ENCODE results near the gene ZNF423.

ZNF423 gene

DNA sequence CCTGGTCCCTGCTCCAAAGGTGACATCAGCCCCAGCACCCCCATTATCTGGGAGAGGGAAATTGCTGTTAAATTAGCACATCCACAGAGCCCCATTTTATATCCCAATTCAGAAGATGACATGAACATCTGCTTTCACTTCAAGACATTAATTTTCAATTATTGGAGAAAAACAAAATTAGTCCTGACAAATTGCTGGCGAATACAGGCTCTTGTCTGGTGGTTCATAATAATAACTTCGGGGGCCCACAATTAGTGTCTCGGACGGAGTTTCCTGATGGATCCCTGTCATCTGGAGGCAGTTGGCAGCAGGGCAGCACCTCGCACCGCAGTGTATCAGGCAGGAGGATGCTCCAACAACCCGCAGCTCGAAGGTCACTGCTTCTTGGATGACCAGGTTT is 7.4 kb downstream of the ZNF423 start:
- no peak for DNase-seq

DNA sequence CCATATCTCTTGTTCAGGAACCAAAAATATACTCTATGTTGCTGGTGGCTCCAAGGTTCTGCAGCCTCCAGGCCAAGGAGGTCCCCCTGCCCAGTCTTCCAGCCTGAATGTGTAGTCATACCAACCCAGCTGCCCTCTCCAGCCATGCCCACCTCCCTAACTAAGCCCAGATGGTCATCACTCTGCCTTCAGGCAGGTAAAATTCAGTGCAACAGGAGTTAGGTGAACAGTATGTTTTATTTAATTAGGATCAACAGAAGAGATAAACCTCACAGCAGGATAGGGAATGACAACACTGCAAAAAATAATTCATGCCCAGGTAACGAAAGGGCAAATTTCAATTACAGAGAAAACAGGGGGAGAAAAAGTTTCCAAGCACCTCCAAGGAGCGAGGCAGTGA is 9.1 kb downstream of the ZNF423 start:
- DNase-seq: no peak

DNA sequence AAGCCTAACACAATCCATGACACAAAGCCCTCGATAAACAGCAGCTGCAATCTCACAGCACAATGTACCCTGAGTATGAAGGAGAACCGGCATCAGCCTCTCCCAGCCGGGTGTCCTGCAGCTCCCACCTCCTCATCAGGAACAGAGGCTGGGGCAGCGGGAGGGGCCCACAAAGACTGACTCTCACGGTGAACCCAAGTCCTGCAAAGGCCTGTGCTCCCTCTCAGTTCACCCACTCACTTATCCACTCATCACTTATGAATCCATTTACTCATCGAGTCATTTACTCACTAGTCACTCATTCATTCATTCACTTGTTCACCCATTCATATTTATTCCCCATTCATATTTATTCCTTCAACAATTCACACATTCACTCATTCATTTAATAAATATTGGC is 11.6 kb downstream of the ZNF423 start:
- DNase-seq: no peak

DNA sequence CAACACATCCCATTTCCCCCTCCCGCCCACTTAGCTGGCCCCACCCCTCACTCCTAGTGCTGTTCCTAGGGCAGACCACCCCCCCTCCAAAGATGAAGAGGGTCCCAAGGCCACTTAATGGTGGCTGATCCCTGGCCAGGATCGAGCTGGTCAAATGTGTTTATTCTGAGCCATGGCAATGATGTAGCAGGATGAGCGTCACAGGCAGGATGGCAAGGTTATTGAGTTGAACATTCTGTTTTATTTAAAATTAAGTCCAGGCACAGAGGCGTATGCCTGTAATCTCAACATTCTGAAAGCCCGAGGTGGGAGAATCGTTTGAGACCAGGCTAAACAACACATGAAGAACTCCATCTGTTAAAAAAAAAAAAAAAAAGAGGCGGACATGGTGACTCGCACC is 12.2 kb downstream of the ZNF423 start:
- DNase-seq: no peak

DNA sequence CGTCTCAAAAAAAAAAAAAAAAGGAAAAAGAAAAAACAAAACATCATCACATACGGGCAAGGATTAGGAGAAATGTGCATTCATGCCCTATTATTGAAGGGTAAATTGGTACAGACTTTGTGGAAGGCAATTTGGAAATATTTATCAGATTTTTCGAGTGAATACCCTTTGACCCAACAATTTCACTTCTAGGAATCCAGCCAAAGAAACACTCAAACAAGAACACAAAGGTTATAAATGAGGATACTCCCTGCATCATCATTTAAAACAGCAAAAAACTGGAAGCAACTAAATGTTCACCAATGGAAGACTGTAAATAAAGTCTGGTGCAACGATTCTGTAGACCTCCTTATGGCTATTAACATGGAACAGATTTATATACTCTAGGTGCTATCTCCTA is 12.9 kb downstream of the ZNF423 start:
- DNase-seq: no peak

DNA sequence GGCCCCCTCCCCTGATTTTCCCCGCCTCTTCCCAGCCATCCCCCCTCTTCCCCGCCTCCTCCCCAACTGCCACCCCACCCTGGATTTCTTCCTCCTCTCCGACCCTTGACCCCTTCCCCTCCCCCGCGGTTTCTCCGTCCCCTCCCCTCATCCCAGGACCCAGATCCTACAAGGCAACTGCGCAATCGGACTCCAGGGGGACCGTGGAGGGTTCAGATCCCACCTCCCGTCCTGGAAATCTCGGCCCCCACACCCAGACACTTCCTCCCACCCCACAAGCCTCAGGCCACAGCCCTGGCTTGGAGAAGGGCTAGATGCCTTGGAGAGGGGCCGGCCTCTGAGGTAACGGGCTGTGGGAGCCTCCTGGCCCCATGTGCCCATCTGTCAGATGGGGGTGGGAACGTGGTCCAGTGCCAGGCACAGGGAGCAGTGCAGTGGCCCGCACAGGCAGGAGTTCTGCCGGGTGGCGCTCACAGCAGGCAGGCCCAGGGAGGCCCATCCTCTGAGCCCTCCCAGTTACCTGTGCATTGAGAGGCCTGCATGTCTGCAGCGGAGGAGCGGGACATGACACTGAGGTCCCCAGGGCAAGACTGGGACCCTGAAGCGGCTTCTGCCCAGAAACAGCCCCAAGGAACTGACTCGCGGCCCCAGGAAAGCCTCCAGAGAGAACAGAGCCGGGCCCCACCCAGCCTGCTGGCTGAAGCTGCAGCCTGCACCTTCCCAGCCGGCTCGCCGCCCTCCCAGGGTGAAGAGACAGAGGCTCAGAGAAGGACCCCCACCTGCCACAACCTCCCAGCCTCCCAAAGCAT is 16.7 kb downstream of the ZNF423 start:
- DNase-seq: no peak

DNA sequence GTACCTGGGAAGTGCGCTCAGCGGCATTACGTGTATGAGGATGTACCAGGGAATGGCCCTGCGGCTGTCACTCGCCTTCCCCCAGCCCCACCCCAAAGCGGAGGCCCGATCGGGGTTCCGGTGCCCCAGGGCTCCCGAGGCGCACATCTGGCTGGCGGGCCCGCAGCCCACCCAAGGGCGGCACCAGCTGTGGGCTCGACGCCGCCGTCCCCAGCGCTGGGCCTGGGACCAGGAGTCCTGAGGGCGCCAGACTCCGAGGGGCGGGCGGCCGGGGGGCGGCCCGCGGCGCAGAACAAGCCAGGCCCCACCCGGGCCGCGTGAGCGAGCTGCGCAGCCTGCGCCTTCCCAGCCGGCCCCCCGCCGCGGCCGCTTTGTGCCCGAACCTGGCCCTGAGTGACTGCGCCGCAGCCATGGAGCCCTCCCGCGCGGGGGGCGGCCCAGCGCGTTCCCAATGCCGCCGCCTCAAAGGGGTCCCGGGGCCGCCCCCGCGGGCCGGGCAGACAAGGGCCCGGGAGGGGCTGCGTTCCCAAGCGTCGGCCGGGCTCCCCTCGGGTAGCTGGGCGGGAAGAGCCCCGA is 17.4 kb downstream of the ZNF423 start:
- DNase-seq: no peak

DNA sequence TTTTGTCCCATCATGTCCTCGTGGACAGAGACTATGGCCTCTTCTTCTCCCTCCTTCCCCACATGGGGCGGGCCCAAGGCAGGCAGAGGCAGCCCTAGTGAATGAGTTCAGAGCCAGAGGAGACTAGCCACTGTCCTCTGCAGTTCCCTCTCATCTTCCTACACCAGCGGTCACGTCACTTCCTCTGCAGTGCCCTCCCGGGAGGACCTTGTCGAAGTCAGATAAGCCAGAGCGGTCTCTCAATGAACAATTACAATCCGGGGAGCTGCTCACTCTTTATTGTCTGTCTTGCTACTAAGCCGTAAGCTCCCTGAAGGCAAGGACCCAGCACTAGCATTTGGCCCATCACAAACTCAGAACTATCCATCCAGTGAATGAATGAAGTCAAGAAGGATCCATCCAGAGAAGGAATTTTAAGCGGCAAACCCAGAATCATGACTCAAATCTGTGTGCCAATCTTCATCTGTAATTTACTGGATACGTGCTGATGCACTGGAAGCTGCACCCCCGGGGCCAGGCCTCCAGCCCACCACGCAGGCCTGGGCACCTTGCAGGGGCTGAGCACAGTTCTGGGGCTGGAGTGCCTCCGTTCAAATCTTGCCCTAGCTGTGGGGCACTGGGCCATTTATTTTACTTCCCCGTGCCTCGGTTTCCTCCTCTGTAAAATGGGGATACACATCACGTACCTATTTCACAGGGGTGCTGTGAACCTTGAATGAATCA is 18.1 kb downstream of the ZNF423 start:
- no peak for DNase-seq

DNA sequence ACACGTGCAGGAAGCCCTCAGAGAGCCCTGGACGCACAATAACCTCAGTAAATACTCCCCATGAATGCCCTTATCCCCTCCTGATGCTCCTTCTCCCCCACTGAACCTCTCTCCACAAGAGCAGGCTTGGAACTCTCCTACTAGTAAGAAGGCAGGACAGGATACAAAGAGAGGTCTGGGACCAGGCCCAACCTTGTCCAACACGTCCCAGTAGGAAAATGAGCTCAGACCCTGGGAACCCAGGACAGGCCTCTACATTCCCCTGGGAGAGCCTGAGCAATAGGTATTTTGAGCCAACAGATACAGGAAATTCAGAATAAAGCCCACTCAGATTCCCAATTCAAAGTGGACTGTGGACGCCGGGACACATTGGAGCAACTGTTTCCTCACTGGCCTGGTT is 19.2 kb downstream of the ZNF423 start:
- no peak for DNase-seq

DNA sequence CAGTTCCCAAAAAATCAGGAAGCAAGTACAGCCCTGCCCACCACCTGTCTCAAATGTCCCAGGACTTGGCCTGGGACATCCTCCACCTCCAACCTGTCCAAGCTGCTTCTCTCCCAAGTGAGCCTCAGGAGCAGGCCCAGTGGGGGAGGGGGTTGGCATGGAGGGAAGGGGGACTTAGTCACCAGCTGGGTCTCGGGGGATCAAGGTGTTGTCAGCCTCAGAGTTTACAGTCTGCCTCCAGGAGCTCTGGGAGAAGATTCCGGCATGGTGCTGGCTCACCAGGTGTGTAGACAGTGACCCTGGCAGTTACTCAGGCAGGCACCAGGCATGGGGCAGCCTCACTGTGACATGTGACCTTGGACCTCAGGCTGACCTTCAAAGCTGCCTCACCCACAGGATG is 19.7 kb downstream of the ZNF423 start:
- no peak for DNase-seq

DNA sequence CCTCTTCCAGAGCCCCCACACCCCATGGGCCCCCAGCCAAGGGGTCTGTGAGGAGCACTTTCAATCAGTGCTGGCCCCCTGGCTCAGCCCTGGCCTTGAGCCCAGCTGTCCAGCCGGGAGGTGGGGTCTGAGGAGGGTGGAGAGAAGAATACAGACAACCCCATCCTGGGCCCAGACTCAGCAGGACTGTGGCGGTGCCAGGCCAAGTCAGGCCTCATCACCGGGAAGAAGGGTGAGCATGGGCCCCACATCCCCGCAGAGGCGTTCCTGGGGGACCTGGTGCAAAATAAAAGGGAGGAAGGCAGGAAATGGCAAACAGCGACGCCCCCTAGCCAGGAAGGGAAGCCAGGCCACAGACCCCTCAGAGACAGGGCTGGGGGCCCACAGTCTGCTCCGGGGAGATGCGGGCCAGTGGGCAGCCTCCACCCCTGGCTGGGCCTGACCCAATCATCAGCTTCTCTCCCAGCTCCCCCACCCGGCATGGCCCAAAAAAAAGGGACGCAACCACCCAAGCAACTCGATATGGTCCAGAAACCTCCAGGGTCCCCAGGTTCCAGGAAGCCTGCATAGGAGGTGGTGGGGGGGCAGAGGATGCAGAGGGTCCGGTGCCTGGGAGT is 20.6 kb downstream of the ZNF423 start:
- no peak for DNase-seq

DNA sequence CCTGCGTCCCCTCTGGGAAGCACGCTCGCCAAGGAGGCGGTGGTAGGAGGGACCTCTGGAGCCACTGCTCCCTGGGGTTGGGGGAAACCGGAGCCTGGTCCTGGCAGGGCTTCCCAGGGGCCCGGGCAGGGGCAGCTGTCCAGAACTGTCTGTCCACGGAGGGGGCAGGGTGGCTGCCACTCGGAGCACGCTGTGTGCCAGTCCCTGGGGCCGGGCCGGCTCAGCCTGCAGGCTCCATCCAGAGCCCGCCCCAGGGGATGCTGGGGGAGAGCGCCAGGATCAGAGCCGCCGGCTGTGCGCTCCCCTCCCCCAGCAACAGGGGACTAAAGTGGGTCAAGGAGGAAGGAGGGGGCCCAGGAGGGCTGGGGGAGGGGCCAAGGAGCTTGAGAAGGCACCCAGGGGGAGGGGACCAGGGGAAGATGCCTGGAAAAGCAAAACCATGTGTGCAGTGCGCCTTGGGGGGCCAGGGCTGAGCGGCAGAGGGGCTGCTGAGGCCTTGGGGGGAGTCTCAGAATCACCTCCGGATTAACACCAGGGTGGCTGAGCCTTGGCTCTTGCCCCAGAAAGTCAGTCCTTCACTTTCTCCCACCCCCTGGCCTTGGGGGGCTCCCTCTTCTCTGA is 21.3 kb downstream of the ZNF423 start:
- DNase-seq: no peak

DNA sequence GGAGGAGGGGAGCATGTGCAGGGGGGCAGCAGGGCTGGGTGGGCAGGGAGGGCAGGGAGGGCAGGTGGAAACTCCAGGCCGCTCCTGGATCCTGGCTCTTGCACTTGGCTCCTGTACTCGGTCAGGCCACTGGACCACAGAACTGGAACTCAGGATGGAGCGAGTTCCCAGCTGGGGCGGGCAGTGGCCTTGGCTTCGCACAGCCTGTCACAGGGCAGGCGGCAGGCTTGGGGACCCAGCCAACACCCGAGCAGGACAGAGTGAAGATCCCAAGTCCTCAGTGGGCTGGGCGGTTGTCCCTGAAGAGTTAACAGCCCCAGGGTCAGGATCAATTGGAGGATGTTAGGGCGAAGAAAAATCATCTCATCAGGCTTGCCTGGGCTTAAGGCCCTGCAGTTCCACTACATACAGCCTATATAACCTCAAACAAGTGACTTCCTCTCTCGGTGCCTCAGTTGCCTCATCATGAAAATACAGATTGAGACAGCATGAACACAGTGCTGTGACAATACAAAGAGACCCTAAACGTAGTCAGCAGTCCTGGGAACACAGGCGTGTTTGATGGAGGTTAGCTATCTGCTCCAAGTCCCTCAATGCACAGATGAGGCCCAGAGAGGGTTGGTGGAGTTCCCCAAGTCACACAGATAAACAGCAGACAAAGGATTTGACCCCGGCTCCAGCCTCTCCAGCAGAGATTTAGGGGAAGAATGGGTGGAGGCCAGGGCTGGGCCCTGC is 21.9 kb downstream of the ZNF423 start:
- no peak for DNase-seq

DNA sequence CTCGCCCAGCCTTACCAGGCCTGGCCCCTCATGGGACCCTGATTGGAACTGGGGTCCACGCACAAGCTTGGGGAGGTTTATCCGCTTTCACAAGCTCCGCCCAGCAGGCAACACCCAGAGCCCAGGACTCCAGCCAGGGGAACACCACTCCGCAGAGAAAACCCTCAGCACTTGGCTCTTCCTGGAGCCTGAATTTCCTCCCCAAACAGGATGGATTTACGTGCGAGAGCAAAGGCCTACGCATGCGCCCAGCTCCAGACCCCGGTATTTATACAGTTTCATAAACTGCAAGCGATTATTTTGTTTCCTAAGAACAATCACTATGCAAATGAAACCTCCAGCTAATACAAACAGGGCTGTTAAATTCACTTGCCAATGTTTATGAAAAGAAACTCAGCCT is 22.8 kb downstream of the ZNF423 start:
- no peak for DNase-seq

DNA sequence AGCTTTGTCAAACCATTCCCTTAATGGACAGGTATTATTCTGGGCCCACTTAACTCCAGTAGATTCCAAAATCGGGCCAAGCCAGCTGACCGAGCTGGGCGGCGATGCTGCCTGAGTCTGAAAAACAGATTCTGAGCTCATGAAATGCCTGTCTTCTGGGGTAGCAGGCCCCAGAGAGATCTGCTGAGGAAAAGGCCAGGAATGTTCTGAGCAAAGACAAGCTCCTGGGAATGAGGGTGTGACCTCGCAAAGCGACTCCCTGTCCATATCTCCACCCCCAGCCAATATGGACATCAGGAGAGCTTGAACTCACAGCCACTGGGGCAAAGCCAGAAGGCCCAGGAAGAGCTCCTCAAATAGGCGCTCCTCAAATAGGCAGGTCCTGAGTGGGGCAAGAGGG is 23.7 kb downstream of the ZNF423 start:
- no peak for DNase-seq

DNA sequence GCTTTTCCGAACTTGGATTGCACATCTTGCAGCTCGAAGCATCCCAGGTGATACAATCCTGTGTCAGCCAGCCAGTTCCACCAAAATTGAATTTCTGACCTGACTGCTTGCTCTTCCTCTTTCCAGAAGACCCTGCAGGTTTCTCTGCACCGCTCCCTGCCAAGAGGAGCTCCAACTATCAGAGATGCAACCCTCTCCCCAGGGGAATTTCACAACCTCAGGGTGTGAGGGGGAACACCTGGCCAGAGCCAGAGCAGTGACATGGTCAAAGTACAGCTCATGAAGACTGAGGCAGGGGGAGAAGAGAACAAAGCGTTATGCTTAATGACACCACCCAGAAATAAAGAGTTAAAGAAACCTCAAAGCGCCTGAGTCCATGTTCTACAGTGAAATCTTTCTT is 25.0 kb downstream of the ZNF423 start:
- no peak for DNase-seq

DNA sequence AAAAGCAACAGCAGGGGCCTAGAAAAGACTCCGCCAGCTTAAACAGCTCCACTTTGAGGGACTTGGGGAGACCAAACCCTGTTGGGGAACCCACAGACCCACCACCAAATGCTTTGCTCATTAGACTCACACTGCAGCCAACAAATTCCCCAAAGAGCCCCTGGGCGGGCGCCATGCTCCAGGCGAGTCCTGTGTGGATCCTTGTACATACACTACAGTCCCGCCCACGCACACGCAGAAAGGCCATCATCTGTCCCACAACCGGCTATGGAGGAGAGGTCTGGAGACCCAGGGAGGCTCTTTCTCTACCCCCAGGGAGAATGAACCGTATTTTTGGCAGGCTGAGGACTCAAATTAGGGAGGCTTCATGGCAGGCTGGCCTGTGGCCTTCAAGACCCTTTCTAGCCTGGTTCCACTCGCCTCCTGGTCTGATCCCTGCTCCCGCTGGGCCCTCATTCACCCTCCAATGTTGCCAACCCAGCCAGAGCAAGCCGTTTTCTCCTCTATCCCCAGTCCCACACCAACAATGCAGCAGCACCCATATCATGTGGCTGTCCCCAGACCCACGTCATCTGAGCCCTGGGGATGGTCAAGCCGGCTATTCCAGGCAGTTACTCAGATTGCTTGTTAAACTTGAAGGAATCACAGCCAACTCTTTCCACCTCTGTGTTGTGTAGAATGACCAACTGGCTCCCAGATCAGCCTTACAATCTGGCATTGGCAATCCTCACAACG is 27.2 kb downstream of the ZNF423 start:
- no peak for DNase-seq

DNA sequence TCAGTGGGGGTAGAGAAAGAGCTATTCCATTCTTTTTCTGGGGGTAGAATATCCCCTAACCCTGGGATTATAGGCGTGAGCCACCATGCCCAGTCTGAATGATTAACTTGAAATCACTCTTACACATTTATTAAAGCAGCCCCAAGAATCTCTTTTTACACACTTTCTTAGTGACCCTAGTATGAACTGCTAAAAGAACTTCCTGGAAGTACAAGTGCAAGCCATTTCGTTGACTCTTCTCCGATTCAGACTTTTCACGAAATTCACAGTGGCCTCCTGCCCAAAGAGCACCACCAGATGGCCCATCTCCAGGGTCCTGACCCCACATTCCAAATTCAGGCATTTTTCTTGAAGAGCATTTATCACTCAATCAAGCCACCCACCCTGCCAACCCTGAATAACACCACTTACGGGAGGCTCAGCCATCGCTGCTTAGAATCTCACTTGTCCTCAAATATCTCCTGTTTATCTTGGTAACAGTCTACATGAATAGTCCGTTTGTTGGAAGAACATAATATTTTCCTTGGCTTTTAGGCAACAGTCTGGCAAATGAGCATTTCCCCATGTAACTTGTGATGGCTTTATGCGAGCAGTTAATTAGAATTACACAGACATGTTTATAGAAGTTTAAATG is 28.0 kb downstream of the ZNF423 start:
- no peak for DNase-seq

DNA sequence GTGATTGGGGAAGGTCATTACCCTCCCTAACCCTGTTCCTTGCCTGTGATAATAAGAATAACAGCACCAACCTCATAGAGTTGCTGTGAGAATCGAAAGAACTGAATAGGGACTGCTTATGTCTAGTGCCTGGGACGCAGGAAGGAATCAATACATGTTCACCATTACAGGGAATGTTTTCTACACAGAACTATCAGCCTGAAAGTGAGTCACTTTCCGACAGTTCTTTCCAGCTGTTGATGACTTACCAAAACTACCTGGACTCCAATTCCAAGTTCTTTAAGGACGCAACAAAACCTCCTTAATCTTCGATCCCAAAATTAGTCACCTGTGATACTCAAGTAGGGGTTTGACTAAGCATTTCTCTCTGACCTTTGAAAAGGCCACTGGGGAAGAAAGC is 29.4 kb downstream of the ZNF423 start:
- no peak for DNase-seq

DNA sequence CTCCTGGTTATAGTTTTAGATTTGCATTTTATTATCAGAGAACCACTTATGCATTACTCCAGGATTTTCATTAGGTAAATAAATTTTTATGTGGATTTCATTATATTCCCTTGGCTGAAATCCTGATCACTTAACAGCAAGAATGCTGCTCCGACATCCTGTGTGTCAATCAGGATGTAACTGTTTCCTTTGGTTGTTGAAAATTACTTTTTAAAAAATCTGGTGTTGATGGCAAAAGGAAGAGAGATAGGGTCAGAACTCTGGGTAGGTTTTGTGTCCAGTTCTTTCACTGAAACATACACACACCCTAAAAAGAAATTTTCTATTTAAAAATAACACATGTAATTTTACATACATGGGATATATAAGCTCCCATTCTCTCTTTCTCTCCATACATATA is 30.9 kb downstream of the ZNF423 start:
- DNase-seq: no peak

DNA sequence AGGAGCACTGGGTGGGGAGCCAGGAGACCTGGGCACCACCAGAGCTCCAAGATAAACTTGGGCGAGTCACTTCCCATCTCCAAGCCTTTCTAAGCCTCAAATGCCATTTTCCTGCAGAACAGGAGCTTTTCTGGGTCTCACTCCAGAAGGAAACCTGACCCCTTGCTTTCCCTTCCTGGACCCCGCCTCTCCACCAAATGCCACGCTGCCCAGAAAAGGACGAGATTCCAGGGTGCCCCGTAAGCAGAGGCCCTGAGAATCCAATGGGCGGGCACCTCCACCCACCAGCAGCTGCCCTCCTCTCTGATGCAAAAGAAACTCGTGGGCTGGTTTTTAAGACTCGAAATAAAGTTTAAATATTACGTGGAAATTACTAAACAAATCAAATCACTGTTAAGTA is 31.3 kb downstream of the ZNF423 start:
- DNase-seq: no peak
